Progenitor cell of endocrine pancreas (in vitro differentiated cells): ENCODE results near the gene GAA. TPM values are rescaled to one million over a fixed set of nuclear protein-coding genes. Genes with fewer than 3 reads are reported as not detected.

Source experiments
- DNase-seq: peaks from one replicate; pipeline ENCODE4 v3.0.0; 2021; ENCODE audit warnings: low spot score; ENCODE audit not compliant: unreplicated experiment
- H3K27ac Mint-ChIP-seq: 2 replicates; pipeline ENCODE4 v1.8.0; 2021; ENCODE audit warnings: mild to moderate bottlenecking, moderate library complexity, mixed read lengths
- H3K27me3 Mint-ChIP-seq: 2 replicates; pipeline ENCODE4 v1.8.0; 2021; ENCODE audit warnings: mixed read lengths
- H3K36me3 Mint-ChIP-seq: 2 replicates; pipeline ENCODE4 v1.8.0; 2022; ENCODE audit warnings: mixed read lengths; ENCODE audit not compliant: insufficient read depth
- H3K4me1 Mint-ChIP-seq: 2 replicates; pipeline ENCODE4 v1.8.0; 2021; ENCODE audit warnings: low read depth, mixed read lengths
- H3K4me3 Mint-ChIP-seq: 2 replicates; pipeline ENCODE4 v1.8.0; 2021; ENCODE audit warnings: low read depth, mild to moderate bottlenecking, moderate library complexity, mixed read lengths
- H3K9me3 Mint-ChIP-seq: 2 replicates; pipeline ENCODE4 v1.8.0; 2021; ENCODE audit warnings: low read depth, mixed read lengths
- total RNA-seq: library from RNA; stranded (reverse); gene quantifications from 2 replicates; pipeline ENCODE4 v1.2.1, GENCODE V29; 2021
- TF ChIP-seq, protein P1 (sequence below): fragments of 200-600 bp; sonication (generic); IDR thresholded peaks from one replicate; pipeline ENCODE4 v1.5.0; 2021; ENCODE audit warnings: antibody characterized with exemption, mild to moderate bottlenecking; ENCODE audit not compliant: unreplicated experiment

GAA gene
- total RNA-seq, 1 donor from 2014 or later = 37.9 TPM

DNA sequence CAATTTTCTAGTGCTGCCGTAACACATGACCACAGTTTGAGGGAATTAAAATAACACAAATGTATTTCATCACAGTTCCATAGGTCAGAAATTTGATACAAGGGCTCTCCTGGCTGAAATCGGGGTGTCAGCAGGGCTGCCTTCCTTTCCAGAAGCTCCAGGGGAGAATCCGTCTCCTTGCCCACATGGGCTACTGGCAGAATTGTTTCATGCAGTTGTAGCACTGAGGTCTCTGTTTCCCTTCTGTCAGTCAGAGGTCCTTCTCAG is 25.0 kb downstream of the GAA start:
- DNase-seq = no peak
- H3K4me1 Mint-ChIP-seq = peaks cover 10% of the 10 kb centered on the region
- peaks cover 3% of the 10 kb centered on the region for H3K27me3 Mint-ChIP-seq
- TF ChIP-seq, protein P1, sequence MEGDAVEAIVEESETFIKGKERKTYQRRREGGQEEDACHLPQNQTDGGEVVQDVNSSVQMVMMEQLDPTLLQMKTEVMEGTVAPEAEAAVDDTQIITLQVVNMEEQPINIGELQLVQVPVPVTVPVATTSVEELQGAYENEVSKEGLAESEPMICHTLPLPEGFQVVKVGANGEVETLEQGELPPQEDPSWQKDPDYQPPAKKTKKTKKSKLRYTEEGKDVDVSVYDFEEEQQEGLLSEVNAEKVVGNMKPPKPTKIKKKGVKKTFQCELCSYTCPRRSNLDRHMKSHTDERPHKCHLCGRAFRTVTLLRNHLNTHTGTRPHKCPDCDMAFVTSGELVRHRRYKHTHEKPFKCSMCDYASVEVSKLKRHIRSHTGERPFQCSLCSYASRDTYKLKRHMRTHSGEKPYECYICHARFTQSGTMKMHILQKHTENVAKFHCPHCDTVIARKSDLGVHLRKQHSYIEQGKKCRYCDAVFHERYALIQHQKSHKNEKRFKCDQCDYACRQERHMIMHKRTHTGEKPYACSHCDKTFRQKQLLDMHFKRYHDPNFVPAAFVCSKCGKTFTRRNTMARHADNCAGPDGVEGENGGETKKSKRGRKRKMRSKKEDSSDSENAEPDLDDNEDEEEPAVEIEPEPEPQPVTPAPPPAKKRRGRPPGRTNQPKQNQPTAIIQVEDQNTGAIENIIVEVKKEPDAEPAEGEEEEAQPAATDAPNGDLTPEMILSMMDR = no peak
- H3K27ac Mint-ChIP-seq = no peak overlapping the region
- no peak overlapping the region for H3K4me3 Mint-ChIP-seq
- no peaks in the 10 kb centered on the region for H3K9me3 Mint-ChIP-seq
- H3K36me3 Mint-ChIP-seq = no peaks in the 10 kb centered on the region

DNA sequence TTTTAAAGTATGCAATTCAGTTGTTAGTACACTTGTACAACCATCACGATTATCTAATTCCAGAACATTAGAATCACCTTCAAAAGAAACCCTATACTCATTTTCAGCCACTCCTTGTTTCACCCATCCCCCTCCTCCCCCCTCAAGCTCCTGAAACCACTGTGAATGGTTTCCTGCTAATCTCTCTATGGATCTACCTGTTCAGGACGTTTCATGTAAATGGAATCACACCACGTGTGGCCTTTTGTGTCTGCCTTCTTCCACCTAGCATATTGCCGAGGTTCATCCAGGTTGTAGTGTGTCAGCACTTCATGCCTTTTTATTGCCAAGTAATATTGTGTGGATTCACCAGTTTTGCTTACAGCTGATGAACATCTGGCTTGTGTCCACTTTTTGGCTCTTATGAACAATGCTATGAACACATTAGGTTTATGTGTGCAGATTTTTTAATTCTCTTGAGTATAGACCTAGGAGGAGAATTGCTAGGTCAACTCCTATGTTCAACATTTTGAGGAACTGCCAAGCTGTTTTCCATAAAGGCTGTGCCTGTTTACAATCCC is 27.7 kb downstream of the GAA start:
- peaks cover 5% of the 10 kb centered on the region for H3K36me3 Mint-ChIP-seq
- no peak for DNase-seq
- no peak overlapping the region for H3K27ac Mint-ChIP-seq
- TF ChIP-seq, protein P1 = no peak
- peaks cover 3% of the 10 kb centered on the region for H3K27me3 Mint-ChIP-seq
- H3K4me1 Mint-ChIP-seq = peaks cover 9% of the 10 kb centered on the region
- H3K4me3 Mint-ChIP-seq = no peak overlapping the region
- no peaks in the 10 kb centered on the region for H3K9me3 Mint-ChIP-seq

DNA sequence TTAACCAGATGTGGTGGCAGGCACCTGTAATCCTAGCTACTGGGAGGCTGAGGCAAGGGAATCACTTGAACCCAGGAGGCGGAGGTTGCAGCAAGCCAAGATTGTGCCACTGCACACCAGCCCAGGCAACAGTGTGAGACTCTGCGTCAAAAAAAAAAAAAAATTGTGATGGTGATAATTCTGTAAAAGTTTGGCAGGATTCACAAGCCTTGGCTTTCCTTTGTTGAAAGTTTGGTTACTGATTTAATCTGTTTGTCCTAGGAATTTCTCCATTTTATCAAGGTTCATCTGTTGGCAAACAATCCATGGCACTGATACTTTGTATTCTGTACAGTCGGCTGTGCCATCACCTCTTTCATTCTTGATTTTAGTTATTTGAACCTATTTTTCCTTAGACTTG is 29.6 kb downstream of the GAA start:
- TF ChIP-seq, protein P1 = no peak
- DNase-seq = no peak
- H3K27me3 Mint-ChIP-seq = peaks cover 3% of the 10 kb centered on the region
- H3K9me3 Mint-ChIP-seq = no peaks in the 10 kb centered on the region
- H3K4me3 Mint-ChIP-seq = no peak overlapping the region
- H3K36me3 Mint-ChIP-seq = peaks cover 9% of the 10 kb centered on the region
- peaks cover 3% of the 10 kb centered on the region for H3K4me1 Mint-ChIP-seq
- no peak overlapping the region for H3K27ac Mint-ChIP-seq

DNA sequence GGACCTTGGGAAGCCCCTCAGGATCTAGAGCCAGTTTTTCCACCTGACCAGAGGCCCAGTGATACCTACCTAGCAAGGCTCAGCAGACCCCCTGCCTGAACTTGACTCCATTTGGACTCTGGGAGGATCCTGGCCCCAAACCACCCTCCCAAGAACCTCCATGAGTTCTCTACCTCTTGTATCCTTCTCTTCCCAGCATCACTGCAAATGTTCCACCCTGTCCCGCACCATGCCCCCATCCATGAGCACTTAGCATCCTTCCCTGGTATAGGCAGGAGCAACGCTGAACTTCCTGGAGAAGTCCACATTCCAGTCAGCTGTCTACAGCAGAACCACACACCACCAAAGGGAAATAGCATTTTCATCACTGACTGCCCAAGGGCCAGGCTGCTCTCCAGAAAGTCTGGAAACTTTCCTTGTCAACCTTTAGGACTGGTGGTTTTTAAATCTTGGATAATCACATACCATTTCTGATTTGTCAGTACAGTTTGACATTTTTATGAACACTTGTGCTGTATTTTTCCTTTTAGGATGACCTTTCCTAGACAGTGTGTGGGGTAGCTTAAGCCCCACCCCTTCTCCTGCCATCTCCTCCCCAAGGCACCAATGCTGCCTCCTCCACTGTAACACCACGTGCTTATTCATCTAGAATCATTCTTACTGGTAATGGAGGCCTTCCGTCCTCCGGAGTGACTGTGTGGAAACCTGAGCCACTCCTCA is 31.7 kb downstream of the GAA start:
- peaks cover 17% of the 10 kb centered on the region for H3K36me3 Mint-ChIP-seq
- no peaks in the 10 kb centered on the region for H3K9me3 Mint-ChIP-seq
- peak overlapping the region; percentile 44 for H3K27ac Mint-ChIP-seq
- peaks cover 3% of the 10 kb centered on the region for H3K4me1 Mint-ChIP-seq
- DNase-seq = no peak
- no peak overlapping the region for H3K4me3 Mint-ChIP-seq
- TF ChIP-seq, protein P1 = no peak
- no peaks in the 10 kb centered on the region for H3K27me3 Mint-ChIP-seq

DNA sequence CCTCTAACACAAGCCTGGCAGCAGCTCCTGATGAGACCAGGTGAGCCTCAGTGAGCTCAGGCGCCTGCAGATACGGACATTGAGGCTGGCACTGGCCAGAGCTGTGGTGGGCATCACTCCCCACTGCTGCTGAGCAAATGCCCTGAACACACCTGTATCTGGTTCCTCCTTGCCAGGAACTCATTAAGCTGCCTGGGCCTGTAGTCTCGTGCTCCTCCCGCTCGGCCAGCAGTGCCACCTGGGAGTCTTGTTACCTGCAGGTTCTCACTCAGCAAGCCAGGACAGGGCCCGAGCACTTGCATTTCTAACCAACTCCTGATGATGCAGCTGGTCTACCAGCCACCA is 32.2 kb downstream of the GAA start:
- Mint-ChIP-seq H3K4me1 (peaks cover 3% of the 10 kb centered on the region), H3K36me3 (peaks cover 20% of the 10 kb centered on the region), H3K4me3 (no peak overlapping the region), H3K27me3 (no peaks in the 10 kb centered on the region), H3K27ac (peak overlapping the region; percentile 44), H3K9me3 (no peaks in the 10 kb centered on the region)
- DNase-seq = no peak
- TF ChIP-seq, protein P1 = no peak
